Liver (tissue), 3 donors: Measurements from ENCODE around the gene KCNQ4.
A peak's percentile ranks its signal among the peaks of the same experiment; 100 is the strongest.

Source experiments
- CTCF ChIP-seq: fragments of 150-350 bp; IDR thresholded peaks from 2 replicates; pipeline ENCODE4 v1.5.1; 2017; ENCODE audit warnings: improper control_type of control experiment, low read depth, low read length; ENCODE audit not compliant: missing input control
- EGR1 ChIP-seq, 2 donors: IDR thresholded peaks; 2 replicates each; pipeline ENCODE4 v1.6.1; 2016 to 2018; ENCODE audit warnings: antibody characterized with exemption in 2 of 2, low read depth in 2 of 2
- HNF4A ChIP-seq, 2 donors: conservative IDR thresholded peaks; 2 replicates each; pipeline ENCODE4 v1.6.1; 2016; ENCODE audit warnings: antibody characterized with exemption in 2 of 2, mild to moderate bottlenecking in 2 of 2
- RAD21 ChIP-seq, 2 donors: IDR thresholded peaks; 2 replicates each; pipeline ENCODE4 v1.6.1; 2016; ENCODE audit warnings: antibody characterized with exemption in 2 of 2, mild to moderate bottlenecking in 2 of 2
- REST ChIP-seq: IDR thresholded peaks from 2 replicates; pipeline ENCODE4 v1.6.1; 2016; ENCODE audit warnings: antibody characterized with exemption, mild to moderate bottlenecking
- TAF1 ChIP-seq: conservative IDR thresholded peaks from 2 replicates; pipeline ENCODE4 v1.6.1; 2016; ENCODE audit warnings: antibody characterized with exemption, mild to moderate bottlenecking
- YY1 ChIP-seq: IDR thresholded peaks from 2 replicates; pipeline ENCODE4 v1.6.1; 2016; ENCODE audit warnings: antibody characterized with exemption, mild to moderate bottlenecking
- TF ChIP-seq, protein P1 (sequence below): IDR thresholded peaks from 2 replicates; pipeline ENCODE4 v1.6.1; 2016; ENCODE audit warnings: antibody characterized with exemption
- donor health status: healthy.
- donor health status: healthy.

DNA sequence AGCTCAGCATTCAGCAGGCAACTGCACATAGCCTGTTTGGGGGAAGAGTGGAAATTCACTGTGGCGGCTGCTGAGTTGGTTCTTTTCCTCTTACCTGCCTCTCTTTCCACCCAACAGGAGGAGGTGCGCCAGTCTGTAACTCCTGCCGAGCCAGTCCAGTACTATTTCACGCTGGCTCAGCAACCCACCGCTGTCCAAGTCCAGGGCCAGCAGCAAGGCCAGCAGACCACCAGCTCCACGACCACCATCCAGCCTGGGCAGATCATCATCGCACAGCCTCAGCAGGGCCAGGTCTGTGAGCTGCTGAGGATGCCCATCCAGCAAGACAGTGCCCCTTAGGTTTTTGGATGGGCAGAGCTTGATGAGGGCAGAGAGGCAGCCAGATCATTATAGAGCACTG is 25.6 kb upstream of the KCNQ4 start:
- TF ChIP-seq EGR1 (IDR thresholded peaks at IDR 0.05; ENCODE audit: low read depth in 2 of 2) (no peak), CTCF (no peak), TAF1 (no peak), REST (no peak), RAD21 (IDR thresholded peaks at IDR 0.05) (peak in 1 of 2 donors; percentile 21), YY1 (no peak), HNF4A (conservative IDR thresholded peaks at IDR 0.05) (no peak)
- TF ChIP-seq, protein P1, sequence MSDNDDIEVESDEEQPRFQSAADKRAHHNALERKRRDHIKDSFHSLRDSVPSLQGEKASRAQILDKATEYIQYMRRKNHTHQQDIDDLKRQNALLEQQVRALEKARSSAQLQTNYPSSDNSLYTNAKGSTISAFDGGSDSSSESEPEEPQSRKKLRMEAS = no peak
